GM12892 (cell line): ENCODE data around the gene GARNL3.

Experiments used
- DNase-seq: peaks from one replicate; pipeline ENCODE4 v3.0.0; 2011; ENCODE audit not compliant: insufficient read length
- FAIRE-seq: peaks from 2 replicates; lab custom pipeline; 2011; peaks lifted over from hg19 to GRCh38; lab: Jason Lieb, UNC
- POLR2A ChIP-seq: IDR thresholded peaks from 2 replicates; pipeline ENCODE4 v1.6.1; 2011; ENCODE audit warnings: low read depth, low read length, control low read depth
- POLR2AphosphoS5 ChIP-seq: IDR thresholded peaks from 2 replicates; pipeline ENCODE4 v1.6.1; 2011; ENCODE audit warnings: low read depth, low read length, control low read depth
- TAF1 ChIP-seq: IDR thresholded peaks from 2 replicates; pipeline ENCODE4 v1.6.1; 2011; ENCODE audit warnings: low read depth, mild to moderate bottlenecking, control low read depth, low read length, borderline replicate concordance

The GARNL3 gene

GRCh38 chr9:127224178-127224882 lies 40.2 kb upstream of the GARNL3 start:
- peak; percentile 75 for FAIRE-seq
- DNase-seq, result peak; percentile 92
- TF ChIP-seq TAF1 (no peak), POLR2A (no peak), POLR2AphosphoS5 (no peak)

GRCh38 chr9:127224883-127225739 lies 39.5 kb upstream of the GARNL3 start:
- TF ChIP-seq POLR2A (no peak), TAF1 (no peak), POLR2AphosphoS5 (no peak)
- peak; percentile 96 for DNase-seq
- FAIRE-seq, result peak; percentile 85

- DNase-seq (no peak), FAIRE-seq (peak; percentile 48)
- TF ChIP-seq POLR2A, result no peak
- TF ChIP-seq TAF1, result no peak
- no peak for TF ChIP-seq POLR2AphosphoS5
Observed at GRCh38 chr9:127225801-127226625, 38.6 kb upstream of the GARNL3 start.

- TF ChIP-seq POLR2AphosphoS5 (no peak), TAF1 (no peak), POLR2A (no peak)
Observed at GRCh38 chr9:127229691-127230417, 34.7 kb upstream of the GARNL3 start.

GRCh38 chr9:127231666-127232065 lies 32.9 kb upstream of the GARNL3 start:
- no peak for FAIRE-seq
- no peak for DNase-seq
- no peak for TF ChIP-seq POLR2AphosphoS5
- no peak for TF ChIP-seq TAF1

More at GRCh38 chr9:127229691-127230417, 34.7 kb upstream of the GARNL3 start:
- FAIRE-seq, result peak; percentile 24
- no peak for DNase-seq

- FAIRE-seq (peak; percentile 61), DNase-seq (no peak)
- TF ChIP-seq POLR2A, result no peak
- TF ChIP-seq TAF1, result no peak
- no peak for TF ChIP-seq POLR2AphosphoS5
Observed at GRCh38 chr9:127232833-127233549, 31.6 kb upstream of the GARNL3 start.

- no peak for TF ChIP-seq POLR2A
- TF ChIP-seq POLR2AphosphoS5, result no peak
- TF ChIP-seq TAF1, result no peak
- FAIRE-seq (no peak), DNase-seq (no peak)
Observed at GRCh38 chr9:127233550-127233949, 31.0 kb upstream of the GARNL3 start.

GRCh38 chr9:127233989-127234388 lies 30.6 kb upstream of the GARNL3 start:
- no peak for FAIRE-seq

GRCh38 chr9:127237801-127238200 lies 26.8 kb upstream of the GARNL3 start:
- DNase-seq, result no peak
- no peak for TF ChIP-seq POLR2A
- TF ChIP-seq POLR2AphosphoS5, result no peak
- no peak for FAIRE-seq

More at GRCh38 chr9:127233989-127234388, 30.6 kb upstream of the GARNL3 start:
- TF ChIP-seq TAF1 (no peak), POLR2A (no peak), POLR2AphosphoS5 (no peak)
- DNase-seq, result no peak

- FAIRE-seq (no peak), DNase-seq (no peak)
- TF ChIP-seq POLR2AphosphoS5, result no peak
- TF ChIP-seq TAF1, result no peak
- TF ChIP-seq POLR2A, result no peak
Observed at GRCh38 chr9:127241354-127241753, 23.2 kb upstream of the GARNL3 start.
